ENCODE results near the gene SFXN5.
A peak's percentile ranks its signal among the peaks of the same experiment; 100 is the strongest.

The SFXN5 gene

DNA sequence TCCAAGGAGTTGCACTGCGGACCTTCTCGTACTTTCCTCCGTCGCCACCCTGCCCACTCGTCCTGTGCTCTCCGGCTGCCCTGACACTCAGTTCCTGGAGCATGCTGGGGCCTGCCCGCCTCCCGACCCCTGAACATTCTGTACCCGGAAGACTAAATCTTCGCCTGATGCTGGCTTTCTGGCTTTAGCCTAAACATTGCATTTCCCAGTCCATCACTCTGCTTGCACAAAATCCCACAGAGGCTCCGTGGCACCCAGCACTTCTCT lies 550 bp upstream of the SFXN5 start:
- H3K27ac ChIP-seq (ENCODE audit: poor library complexity, severe bottlenecking) = peak overlapping the region; percentile 61
- peak; percentile 2; the same call in 1 of the 3 replicates for ATAC-seq (ENCODE audit: low read depth)
- TF ChIP-seq, protein P1, sequence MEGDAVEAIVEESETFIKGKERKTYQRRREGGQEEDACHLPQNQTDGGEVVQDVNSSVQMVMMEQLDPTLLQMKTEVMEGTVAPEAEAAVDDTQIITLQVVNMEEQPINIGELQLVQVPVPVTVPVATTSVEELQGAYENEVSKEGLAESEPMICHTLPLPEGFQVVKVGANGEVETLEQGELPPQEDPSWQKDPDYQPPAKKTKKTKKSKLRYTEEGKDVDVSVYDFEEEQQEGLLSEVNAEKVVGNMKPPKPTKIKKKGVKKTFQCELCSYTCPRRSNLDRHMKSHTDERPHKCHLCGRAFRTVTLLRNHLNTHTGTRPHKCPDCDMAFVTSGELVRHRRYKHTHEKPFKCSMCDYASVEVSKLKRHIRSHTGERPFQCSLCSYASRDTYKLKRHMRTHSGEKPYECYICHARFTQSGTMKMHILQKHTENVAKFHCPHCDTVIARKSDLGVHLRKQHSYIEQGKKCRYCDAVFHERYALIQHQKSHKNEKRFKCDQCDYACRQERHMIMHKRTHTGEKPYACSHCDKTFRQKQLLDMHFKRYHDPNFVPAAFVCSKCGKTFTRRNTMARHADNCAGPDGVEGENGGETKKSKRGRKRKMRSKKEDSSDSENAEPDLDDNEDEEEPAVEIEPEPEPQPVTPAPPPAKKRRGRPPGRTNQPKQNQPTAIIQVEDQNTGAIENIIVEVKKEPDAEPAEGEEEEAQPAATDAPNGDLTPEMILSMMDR (IDR thresholded peaks at IDR 0.05; ENCODE audit: poor library complexity, severe bottlenecking) = no peak

DNA sequence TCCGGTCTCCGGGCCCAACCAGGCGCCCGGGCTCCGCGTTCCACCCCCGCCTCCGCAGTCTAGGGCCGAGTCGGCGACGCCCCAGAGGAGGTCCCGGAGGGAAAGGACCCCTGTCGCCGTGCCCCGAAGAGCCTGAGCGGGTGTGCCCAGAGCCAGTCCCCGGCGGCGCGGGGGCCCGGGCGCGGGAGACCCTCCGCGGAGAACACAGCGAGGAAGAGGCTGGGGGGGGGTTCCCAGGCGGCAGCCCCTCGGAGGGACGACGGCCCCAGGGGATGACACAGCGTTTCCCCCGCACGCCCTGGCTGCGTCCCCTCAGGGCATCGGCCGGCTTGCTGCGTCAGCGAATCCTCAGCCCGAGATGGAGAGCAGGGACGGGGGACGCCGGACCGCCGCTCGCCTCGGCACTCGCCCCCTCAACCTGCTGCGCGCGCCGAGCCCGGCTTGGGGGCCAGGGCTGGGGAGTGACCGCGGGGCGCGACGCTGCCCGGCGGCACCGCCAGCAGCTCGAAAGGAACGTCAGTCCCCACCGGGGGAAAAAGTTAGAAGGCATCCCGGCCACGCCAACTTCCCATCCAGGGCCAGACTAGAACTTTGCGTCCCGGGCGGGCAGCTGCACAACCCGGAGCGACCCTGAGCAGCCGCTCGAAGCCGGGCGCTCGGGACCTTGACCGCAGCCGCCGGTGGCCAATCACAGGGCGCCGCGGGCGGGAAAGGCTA lies 711 bp downstream of the SFXN5 start:
- Histone ChIP-seq H3K36me3 (ENCODE audit: low read depth) (no peaks in the 10 kb centered on the region), H3K4me1 (ENCODE audit: insufficient read depth, poor library complexity, severe bottlenecking) (peaks cover 13% of the 10 kb centered on the region), H3K27ac (ENCODE audit: poor library complexity, severe bottlenecking) (peak overlapping the region; percentile 61), H3K9me3 (ENCODE audit: severe bottlenecking) (no peaks in the 10 kb centered on the region), H3K27me3 (ENCODE audit: insufficient read depth, poor library complexity, severe bottlenecking) (no peaks in the 10 kb centered on the region), H3K4me3 (ENCODE audit: severe bottlenecking) (peak overlapping the region; percentile 84)
- TF ChIP-seq, protein P1 (IDR thresholded peaks at IDR 0.05; ENCODE audit: poor library complexity, severe bottlenecking) = no peak
- no peak for DNase-seq (ENCODE audit: low spot score)
- ATAC-seq (ENCODE audit: low read depth) = peak; percentile 8

More for the DNA sequence above, 550 bp upstream of the SFXN5 start:
- no peak for DNase-seq (ENCODE audit: low spot score)
- H3K4me3 ChIP-seq (ENCODE audit: severe bottlenecking) = peak overlapping the region; percentile 84
- no peaks in the 10 kb centered on the region for H3K9me3 ChIP-seq (ENCODE audit: severe bottlenecking)
- H3K4me1 ChIP-seq (ENCODE audit: insufficient read depth, poor library complexity, severe bottlenecking) = peaks cover 13% of the 10 kb centered on the region
- no peaks in the 10 kb centered on the region for H3K36me3 ChIP-seq (ENCODE audit: low read depth)
- no peaks in the 10 kb centered on the region for H3K27me3 ChIP-seq (ENCODE audit: insufficient read depth, poor library complexity, severe bottlenecking)

DNA sequence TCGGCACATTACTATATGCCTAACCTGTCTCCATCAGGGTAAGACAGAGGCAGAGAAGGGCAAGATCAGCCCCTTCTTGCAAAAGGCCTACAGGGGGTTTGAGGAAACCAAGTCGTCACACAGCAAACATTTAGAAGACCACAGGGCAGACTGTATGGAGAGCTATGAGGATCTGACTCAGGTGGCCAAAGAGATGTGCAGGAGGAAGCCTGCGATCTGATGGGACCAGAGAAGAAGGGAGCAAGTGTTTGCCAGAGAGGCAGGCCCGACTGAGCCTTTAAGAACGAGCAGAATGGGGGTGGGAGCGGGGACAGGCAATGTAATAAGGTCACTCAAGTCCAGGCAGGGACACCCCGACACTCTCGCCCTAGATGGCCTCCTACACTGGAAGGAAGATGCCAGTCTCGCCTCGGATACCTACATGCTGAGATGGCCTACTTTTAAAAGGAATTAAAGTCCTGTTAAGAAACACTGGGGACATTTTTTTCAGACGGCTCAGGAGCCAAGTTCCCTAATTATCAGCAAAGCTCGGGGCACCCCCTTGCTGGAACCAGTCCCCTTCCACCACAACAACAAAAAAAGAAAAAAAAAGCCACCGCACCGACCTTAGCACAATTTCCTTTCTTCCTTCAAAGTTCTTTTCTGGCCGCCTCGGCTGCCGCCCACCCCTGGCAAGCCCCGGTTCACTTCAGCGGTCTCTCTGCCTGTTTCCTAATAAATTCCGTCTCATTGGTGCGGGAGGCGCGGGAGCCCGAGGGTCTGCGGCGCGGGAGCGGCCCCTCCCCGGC lies 1.5 kb downstream of the SFXN5 start:
- no peaks in the 10 kb centered on the region for H3K9me3 ChIP-seq (ENCODE audit: severe bottlenecking)
- no peaks in the 10 kb centered on the region for H3K27me3 ChIP-seq (ENCODE audit: insufficient read depth, poor library complexity, severe bottlenecking)
- TF ChIP-seq, protein P1 (IDR thresholded peaks at IDR 0.05; ENCODE audit: poor library complexity, severe bottlenecking) = no peak
- peak overlapping the region; percentile 84 for H3K4me3 ChIP-seq (ENCODE audit: severe bottlenecking)
- no peak for DNase-seq (ENCODE audit: low spot score)
- H3K27ac ChIP-seq (ENCODE audit: poor library complexity, severe bottlenecking) = peak overlapping the region; percentile 61
- no peaks in the 10 kb centered on the region for H3K36me3 ChIP-seq (ENCODE audit: low read depth)
- ATAC-seq (ENCODE audit: low read depth) = no peak
- H3K4me1 ChIP-seq (ENCODE audit: insufficient read depth, poor library complexity, severe bottlenecking) = peaks cover 13% of the 10 kb centered on the region

- Histone ChIP-seq H3K4me3 (ENCODE audit: severe bottlenecking) (no peak overlapping the region), H3K27ac (ENCODE audit: poor library complexity, severe bottlenecking) (no peak overlapping the region), H3K9me3 (ENCODE audit: severe bottlenecking) (no peaks in the 10 kb centered on the region), H3K27me3 (ENCODE audit: insufficient read depth, poor library complexity, severe bottlenecking) (no peaks in the 10 kb centered on the region), H3K4me1 (ENCODE audit: insufficient read depth, poor library complexity, severe bottlenecking) (peaks cover 17% of the 10 kb centered on the region), H3K36me3 (ENCODE audit: low read depth) (no peaks in the 10 kb centered on the region)
- ATAC-seq (ENCODE audit: low read depth) (no peak), DNase-seq (ENCODE audit: low spot score) (no peak)
- TF ChIP-seq, protein P1 (IDR thresholded peaks at IDR 0.05; ENCODE audit: poor library complexity, severe bottlenecking) = no peak
These were observed 2.3 kb downstream of the SFXN5 start for GRCh38 chr2:73069041-73069854.
